Lower leg skin (tissue), 4 donors: ENCODE data around the gene MTERF4. TPM values are rescaled to one million over a fixed set of nuclear protein-coding genes. Genes with fewer than 3 reads are reported as not detected.

Experiments used
- DNase-seq, 2 donors: peaks; one replicate each; pipeline ENCODE4 v3.0.0-alpha.2; 2019; ENCODE audit warnings: low spot score in 2 of 2
- H3K4me3 ChIP-seq: fragments of 200-600 bp; sonication (generic); 2 replicates; pipeline ENCODE4 v1.5.1; 2017; ENCODE audit warnings: mild to moderate bottlenecking, low read depth; ENCODE audit not compliant: poor library complexity, severe bottlenecking
- POLR2A ChIP-seq, 2 donors: fragments of 450-650 bp; IDR thresholded peaks; one replicate each; pipeline ENCODE4 v1.6.1; 2016 to 2017; ENCODE audit warnings: antibody characterized with exemption in 2 of 2, mild to moderate bottlenecking in 1 of 2, moderate library complexity in 1 of 2
- WGBS, 2 donors: methylation state at CpG; one replicate each; pipeline ENCODE4 v1.1.5; 2018; 5-methylcytosine and 5-hydroxymethylcytosine counted together
- intact Hi-C: fragments of 100-400 bp; cut with DNase I; formaldehyde crosslinking; loops from one replicate; pipeline ENCODE4 v1.15.0; 2023; ENCODE audit warnings: low total_unique reads
- total RNA-seq, 4 donors: library from RNA; depleted of rRNA; stranded (reverse); fragments of >200 nt; gene quantifications; one replicate each; pipeline ENCODE4 v1.1.0, GENCODE V29; 2016
- TF ChIP-seq, protein P1 (sequence below), 3 donors: fragments of 450-650 bp; IDR thresholded peaks; one replicate each; pipeline ENCODE4 v1.5.1; 2016; ENCODE audit warnings: antibody characterized with exemption in 3 of 3, mild to moderate bottlenecking in 3 of 3, moderate library complexity in 2 of 3

MTERF4 gene
- total RNA-seq, 4 donors from 2014 or later = 26.4 to 58.2 (median 44.7) TPM

DNA sequence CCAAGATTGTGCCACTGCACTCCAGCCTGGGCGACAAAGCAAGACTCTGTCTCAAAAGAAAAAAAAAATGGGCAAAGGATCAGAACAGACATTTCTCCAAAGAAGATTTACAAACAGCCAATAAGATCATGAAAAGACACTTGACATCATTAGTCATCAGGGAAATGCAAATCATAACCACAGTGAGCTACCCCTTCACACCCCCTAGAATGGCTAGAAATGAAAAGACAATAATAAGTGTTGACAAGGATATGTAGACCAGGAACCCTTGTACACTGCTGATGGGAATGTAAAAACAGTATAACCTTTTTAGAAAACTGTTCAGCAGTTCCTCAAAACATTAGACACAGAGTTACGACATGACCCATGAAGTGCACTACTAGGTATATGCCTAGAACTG lies 18.4 kb upstream of the MTERF4 start:
- TF ChIP-seq POLR2A (IDR thresholded peaks at IDR 0.05) = no peak
- TF ChIP-seq, protein P1, sequence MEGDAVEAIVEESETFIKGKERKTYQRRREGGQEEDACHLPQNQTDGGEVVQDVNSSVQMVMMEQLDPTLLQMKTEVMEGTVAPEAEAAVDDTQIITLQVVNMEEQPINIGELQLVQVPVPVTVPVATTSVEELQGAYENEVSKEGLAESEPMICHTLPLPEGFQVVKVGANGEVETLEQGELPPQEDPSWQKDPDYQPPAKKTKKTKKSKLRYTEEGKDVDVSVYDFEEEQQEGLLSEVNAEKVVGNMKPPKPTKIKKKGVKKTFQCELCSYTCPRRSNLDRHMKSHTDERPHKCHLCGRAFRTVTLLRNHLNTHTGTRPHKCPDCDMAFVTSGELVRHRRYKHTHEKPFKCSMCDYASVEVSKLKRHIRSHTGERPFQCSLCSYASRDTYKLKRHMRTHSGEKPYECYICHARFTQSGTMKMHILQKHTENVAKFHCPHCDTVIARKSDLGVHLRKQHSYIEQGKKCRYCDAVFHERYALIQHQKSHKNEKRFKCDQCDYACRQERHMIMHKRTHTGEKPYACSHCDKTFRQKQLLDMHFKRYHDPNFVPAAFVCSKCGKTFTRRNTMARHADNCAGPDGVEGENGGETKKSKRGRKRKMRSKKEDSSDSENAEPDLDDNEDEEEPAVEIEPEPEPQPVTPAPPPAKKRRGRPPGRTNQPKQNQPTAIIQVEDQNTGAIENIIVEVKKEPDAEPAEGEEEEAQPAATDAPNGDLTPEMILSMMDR (IDR thresholded peaks at IDR 0.05) = no peak
- 96 to 100% methylated on average over 2 of the region's 2 CpGs for WGBS, 2 donors
- DNase-seq = no peak
- intact Hi-C loops = no loop called here
- H3K4me3 ChIP-seq = no peak overlapping the region

DNA sequence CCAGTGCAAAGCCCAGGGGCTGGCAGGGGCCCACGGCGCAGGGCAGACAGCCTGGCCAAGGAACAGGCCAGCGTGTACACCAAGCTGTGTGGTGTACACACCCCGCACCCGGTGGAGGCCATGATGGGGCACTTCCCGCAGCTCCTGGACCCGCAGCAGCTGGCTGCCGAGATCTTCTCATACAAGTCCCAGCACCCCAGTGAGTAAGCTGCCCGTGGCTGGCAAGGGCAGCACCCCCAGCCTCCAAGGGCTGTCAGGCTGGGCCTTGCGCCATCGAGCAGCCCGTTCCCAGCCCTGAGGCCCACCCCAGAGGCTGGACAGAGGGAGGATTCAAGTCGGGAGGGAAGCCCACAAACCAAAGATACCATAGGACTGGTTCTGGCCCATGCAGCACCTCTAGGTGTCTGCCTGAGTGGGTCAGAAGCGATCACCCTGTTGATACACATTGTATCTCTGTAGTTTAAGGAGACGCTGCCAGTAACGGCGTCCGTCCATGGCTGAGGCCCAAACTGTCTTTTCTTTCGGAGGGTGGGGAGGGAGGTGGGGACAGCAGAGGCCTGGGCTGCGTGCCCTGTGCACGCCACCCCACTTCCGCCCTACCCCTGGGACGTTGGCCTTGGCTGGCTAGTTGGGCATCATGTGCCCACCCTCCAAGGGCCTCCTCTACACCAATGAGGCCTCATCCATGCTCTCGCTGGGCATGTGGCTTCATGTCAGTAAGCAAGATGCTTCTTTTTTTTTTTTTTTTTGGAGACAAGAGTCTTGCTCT lies 16.8 kb upstream of the MTERF4 start:
- DNase-seq = no peak
- intact Hi-C loops = no loop called here
- TF ChIP-seq, protein P1 (IDR thresholded peaks at IDR 0.05) = no peak
- no peak for TF ChIP-seq POLR2A (IDR thresholded peaks at IDR 0.05)
- WGBS, 2 donors = 90 to 92% methylated on average over 20 to 24 of the region's 24 CpGs
- no peak overlapping the region for H3K4me3 ChIP-seq

DNA sequence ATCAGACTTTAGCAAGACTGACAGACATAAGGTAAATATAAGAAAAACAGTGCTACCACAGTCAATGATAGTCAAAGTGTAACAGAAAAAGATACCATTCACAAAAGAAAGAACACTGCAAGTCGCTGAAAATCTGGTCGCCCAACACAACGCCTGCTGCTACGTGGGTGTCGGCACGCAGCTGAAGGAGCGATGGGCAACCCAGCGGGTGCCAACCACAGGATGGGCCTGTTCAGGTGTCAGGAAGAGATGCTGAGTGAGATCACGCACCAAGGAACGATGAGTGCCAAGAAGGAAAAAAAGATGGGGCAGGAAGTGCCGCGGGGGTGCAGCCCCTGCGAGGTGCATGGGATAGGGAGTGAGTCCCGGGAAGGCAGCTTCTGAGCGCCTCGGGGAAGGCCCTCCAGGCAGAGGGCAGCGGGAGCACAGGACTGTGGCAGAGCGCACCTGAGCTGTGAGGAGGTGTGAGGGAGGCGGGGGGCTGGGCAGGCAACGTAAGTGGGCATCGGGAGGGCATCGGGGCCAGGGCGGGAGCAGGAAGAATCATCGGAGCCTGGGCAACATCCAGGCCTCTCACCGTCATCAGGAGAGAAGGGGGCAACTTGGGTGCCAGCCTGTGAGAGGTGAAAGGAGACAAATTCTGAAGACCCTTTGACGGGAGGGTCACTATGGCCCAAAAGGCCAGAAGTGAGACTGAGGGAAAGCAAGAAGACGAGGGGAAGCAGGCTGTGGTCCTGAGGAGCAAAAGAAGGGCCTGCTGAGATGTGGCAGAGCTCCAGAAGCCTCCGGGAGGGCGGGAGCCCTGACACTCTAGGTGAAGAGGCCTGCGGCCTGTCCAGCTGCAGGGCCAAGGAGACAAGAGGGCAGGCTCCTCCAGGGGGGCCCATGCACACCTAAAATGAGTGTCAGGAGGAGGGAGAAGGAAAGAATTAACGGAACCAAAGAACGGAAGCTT lies 14.8 kb upstream of the MTERF4 start:
- no peak for TF ChIP-seq POLR2A (IDR thresholded peaks at IDR 0.05)
- TF ChIP-seq, protein P1 (IDR thresholded peaks at IDR 0.05) = no peak
- intact Hi-C loops = no loop called here
- H3K4me3 ChIP-seq = no peak overlapping the region
- DNase-seq = no peak
- WGBS, 2 donors = 94% methylated on average over 32 of the region's 32 CpGs

DNA sequence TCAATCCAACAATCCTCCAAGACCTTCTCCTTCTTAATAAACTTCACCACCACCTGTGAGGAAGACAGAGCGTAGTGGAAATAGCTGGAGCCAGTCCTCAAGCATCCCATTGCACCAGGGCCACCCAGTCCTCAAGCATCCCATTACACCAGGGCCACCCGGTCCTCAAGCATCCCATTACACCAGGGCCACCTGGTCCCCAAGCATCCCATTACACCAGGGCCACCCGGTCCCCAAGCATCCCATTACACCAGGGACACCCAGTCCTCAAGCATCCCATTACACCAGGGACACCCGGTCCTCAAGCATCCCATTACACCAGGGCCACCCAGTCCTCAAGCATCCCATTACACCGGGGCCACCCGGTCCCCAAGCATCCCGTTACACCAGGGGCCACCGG lies 13.3 kb upstream of the MTERF4 start:
- TF ChIP-seq, protein P1 (IDR thresholded peaks at IDR 0.05) = no peak
- TF ChIP-seq POLR2A (IDR thresholded peaks at IDR 0.05) = no peak
- no peak overlapping the region for H3K4me3 ChIP-seq
- DNase-seq = no peak
- intact Hi-C loops = no loop called here
- 87 to 95% methylated on average over 8 of the region's 8 CpGs for WGBS, 2 donors

DNA sequence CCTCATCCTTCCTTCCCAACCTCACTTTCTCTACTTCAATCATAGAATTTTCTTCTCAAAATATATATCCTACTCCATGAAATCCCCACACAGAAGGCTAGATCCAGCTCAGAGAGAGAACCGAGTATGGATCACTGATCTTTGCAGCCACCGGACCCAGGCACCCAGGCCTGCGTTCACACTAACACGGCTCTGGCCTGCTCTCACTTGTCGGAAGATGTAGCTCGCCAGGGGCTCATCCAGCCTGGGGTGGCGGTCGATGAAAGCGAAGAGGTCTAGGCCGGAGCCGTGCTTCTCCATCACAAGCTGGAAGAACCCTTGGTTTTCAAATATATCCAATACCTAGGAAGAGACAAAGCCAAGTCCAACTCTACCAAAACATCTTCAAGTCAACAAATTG lies 12.7 kb upstream of the MTERF4 start:
- 90 to 95% methylated on average over 11 of the region's 11 CpGs for WGBS, 2 donors
- intact Hi-C loops = no loop called here

More for the DNA sequence above, 12.7 kb upstream of the MTERF4 start:
- H3K4me3 ChIP-seq = no peak overlapping the region
- no peak for DNase-seq
- no peak for TF ChIP-seq POLR2A (IDR thresholded peaks at IDR 0.05)
- TF ChIP-seq, protein P1 (IDR thresholded peaks at IDR 0.05) = no peak
